GM15510 (cell line): Measurements from ENCODE around the gene PLEKHJ1.

ENCODE experiments used
- POLR2A ChIP-seq: IDR thresholded peaks from 3 replicates; pipeline ENCODE4 v1.6.1; 2011; ENCODE audit warnings: borderline replicate concordance; ENCODE audit not compliant: insufficient read length; ENCODE audit errors: extremely low read depth

Gene PLEKHJ1

GRCh38 chr19:2210206-2210605, 25.9 kb downstream of the PLEKHJ1 start:
- TF ChIP-seq POLR2A: no peak

DNA sequence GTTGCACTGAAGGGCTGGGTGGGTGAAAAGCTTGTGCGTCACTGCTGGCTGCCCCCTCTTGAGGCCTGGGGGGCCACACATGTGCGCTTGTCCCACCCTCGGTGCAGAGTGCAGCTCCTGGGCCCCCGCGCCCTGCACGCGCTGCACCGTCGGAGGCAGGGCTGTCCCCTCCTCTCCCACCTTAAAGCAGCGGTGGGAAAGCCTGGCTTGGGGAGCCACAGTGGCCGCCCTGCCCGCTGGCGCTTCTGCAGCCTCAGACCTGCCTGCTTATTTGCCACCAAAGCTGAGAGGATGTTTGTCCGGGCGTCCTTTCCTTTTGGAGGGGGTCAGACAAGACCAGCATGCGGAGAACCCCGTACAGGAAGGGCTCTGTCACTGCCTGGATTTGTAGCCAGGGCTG, 26.7 kb downstream of the PLEKHJ1 start:
- no peak for TF ChIP-seq POLR2A

GRCh38 chr19:2208975-2209374, 27.2 kb downstream of the PLEKHJ1 start:
- no peak for TF ChIP-seq POLR2A

- no peak for TF ChIP-seq POLR2A
Observed at GRCh38 chr19:2207991-2208860, 27.9 kb downstream of the PLEKHJ1 start.

GRCh38 chr19:2207008-2207407, 29.1 kb downstream of the PLEKHJ1 start:
- no peak for TF ChIP-seq POLR2A

GRCh38 chr19:2202366-2202765, 33.8 kb downstream of the PLEKHJ1 start:
- TF ChIP-seq POLR2A: no peak

DNA sequence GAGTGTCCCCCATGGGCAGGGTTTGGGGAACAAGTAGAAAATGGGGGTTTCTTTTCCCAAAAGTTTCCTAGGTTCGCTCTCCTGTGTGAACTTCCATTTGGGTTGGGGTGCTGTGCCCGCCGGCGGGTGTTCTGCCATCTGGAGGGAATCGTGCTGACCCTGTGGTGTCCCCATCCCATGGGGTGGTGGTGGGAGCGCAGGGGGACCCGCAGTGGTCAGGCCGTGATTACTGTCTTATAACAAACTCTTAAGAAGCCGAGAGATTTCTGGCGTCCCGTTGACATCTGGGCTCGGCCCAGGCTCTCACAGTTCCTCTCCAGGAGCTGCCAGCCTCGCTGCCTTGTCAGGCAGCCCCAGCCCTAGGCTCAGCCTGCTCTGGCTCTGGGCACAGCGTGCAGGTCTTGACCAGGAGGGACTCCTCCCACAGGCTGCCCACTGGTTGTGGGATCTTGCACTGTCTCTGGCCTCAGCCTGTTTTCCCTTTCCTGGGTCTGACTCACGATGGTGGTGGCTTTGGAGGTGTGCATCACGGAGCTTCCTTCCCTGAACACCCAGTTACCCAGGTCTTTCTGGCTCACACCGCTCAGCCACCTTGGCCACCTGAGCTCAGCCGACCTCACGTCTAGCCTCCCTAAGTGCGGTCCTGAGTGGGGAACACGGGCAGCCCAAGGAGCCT, 34.5 kb downstream of the PLEKHJ1 start:
- TF ChIP-seq POLR2A: no peak

DNA sequence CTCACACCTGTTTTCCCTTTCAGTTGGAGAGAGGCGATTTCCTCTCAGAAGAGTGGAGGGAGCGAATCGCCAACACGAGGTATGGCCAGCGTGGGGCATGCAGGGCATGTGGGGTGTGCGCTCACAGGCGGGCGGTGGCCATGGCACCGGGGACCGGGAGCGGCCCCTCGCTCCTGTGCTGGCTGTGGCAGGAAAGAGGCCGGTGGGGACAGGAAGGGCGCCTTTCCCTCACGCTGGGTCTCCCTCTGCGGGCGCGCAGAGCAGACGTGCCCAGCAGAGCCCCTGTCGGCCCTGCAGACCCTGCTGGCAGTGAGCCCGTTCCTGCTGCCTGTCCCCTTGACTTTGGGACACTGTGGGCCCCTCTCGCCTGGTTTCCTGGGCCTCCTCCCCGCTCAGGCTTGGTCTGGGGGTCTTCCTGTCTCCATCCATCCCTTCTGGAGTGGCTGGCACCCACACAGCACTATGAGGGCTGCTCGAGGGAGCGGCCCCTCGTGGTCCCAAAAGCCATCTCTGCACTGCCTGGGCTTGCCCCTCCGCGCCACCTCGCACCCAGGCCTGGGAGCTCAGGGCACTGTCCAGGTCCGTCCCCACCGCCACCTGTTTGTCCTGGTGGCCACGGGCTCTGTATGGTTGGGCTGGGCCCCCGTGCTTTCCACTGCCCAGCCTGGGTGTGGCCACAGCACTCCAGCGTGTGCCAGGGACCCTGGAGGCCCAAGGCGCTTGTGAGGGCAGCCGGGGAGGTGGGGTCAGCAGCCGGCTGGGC, 36.1 kb downstream of the PLEKHJ1 start:
- TF ChIP-seq POLR2A: no peak

GRCh38 chr19:2199215-2199614, 36.9 kb downstream of the PLEKHJ1 start:
- no peak for TF ChIP-seq POLR2A

DNA sequence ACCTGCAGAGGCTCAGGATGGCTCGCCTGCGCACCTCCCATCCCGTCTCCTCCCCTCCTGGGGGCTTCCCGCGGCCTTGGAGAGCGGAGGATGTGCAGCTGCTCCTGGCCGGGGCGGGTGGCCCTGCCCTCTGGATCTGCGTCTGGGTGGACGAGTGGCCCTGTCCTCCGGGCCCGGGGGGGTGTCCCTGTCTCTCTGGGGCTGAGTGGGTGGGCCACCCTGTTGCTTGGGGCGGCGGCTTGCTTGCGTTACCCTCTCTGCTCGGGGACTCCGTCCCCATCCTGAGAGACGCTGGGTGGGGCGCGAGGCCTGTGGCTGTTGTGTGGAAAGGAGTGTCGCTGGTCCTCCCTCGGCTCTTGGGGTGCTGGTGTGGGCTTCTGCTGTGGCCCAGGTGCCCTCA, 37.8 kb downstream of the PLEKHJ1 start:
- no peak for TF ChIP-seq POLR2A

DNA sequence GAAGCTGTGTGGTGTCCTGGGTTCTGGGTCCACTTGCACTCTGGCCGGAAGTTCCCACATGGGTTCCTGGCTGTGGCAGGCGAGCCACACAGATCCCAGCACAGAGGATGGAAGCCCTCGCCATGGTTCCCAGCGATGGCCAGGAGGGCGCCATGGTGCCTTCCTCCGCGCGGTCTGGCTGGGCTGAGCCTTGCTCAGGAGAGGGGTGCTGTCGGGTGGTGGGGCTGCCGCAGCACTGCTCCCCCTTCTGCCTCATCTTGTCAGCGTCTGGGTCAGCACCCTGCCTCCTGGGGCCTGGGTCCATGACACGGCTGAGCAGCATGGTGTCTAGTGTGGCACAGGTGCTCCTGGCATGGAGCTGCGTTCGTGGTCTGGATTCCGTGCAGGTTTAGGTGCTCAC, 38.9 kb downstream of the PLEKHJ1 start:
- TF ChIP-seq POLR2A: no peak

DNA sequence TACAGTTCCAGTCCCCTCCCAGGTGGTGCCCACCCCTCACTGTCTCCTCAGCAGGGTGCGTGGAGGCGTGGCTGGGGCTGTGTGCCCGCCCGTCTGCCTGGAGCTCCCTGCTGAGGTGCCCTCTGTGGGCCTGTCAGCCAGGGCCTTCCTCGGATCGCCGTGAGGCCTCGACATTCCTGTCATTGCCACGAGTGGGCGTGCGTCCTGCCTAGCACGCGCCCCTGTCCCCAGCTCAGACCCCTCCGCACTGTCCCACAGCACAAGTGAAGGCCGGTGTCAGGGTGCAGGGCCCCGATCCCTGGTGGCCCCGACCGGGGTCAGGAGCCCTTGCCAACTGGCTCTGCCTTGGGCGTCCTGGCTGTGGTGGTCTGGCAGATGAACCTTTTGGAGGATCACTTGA, 40.2 kb downstream of the PLEKHJ1 start:
- TF ChIP-seq POLR2A: no peak

DNA sequence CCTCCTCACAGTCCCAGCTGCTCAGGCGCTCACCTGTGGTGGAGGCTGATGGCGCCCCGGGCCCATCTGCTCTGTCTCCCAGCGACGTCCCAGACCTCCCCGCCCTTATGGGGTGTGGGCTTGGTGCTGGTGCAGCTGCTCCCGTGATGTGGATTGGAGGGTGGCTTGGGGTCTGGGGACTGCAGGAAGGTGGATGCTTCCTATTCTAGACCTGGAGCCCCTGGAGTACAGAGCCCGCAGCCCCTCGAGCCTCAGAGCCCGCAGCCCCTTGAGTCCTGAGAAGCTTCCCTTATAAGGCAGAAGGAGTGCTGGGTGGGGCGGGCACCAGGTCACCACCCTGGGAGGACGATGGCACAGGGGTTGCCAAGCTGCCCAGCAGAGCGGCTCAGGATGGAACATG, 40.8 kb downstream of the PLEKHJ1 start:
- TF ChIP-seq POLR2A: no peak

- TF ChIP-seq POLR2A: no peak
Observed at GRCh38 chr19:2194513-2195078, 41.5 kb downstream of the PLEKHJ1 start.

GRCh38 chr19:2193807-2194206, 42.3 kb downstream of the PLEKHJ1 start:
- TF ChIP-seq POLR2A: no peak
